Activated naive CD8-positive, alpha-beta T cell treated with anti-CD3 and anti-CD28 coated beads for 36 hours (primary cell): ENCODE data around the gene JUP. TPM values are rescaled to one million over a fixed set of nuclear protein-coding genes. Genes with fewer than 3 reads are reported as not detected.
"Not testable (repeated sequence)": the region's sequence is repeated elsewhere in the genome, so short reads cannot be mapped to it uniquely, and the experiment has no call there.

Experiments
- DNase-seq: peaks from one replicate; pipeline ENCODE4 v3.0.0; 2021
- H3K27ac Mint-ChIP-seq: one replicate; pipeline ENCODE4 v1.8.0; 2022; ENCODE audit warnings: mild to moderate bottlenecking, moderate library complexity, mixed read lengths
- H3K27me3 Mint-ChIP-seq: one replicate; pipeline ENCODE4 v1.8.0; 2022; ENCODE audit warnings: mild to moderate bottlenecking, mixed read lengths
- H3K36me3 Mint-ChIP-seq: one replicate; pipeline ENCODE4 v1.8.0; 2021; ENCODE audit warnings: mild to moderate bottlenecking, mixed read lengths
- H3K4me1 Mint-ChIP-seq: one replicate; pipeline ENCODE4 v1.8.0; 2021; ENCODE audit warnings: mixed read lengths
- H3K4me3 Mint-ChIP-seq: one replicate; pipeline ENCODE4 v1.8.0; 2022; ENCODE audit warnings: mild to moderate bottlenecking, moderate library complexity, mixed read lengths
- H3K9me3 Mint-ChIP-seq: one replicate; pipeline ENCODE4 v1.8.0; 2022; ENCODE audit warnings: mixed read lengths
- total RNA-seq, 2 experiments: library from RNA; stranded (reverse); gene quantifications; one replicate each; pipeline ENCODE4 v1.2.3, GENCODE V29; 2021

The JUP gene
- total RNA-seq, 2 experiments from 2014 or later: 2.7 to 3.7 TPM

DNA sequence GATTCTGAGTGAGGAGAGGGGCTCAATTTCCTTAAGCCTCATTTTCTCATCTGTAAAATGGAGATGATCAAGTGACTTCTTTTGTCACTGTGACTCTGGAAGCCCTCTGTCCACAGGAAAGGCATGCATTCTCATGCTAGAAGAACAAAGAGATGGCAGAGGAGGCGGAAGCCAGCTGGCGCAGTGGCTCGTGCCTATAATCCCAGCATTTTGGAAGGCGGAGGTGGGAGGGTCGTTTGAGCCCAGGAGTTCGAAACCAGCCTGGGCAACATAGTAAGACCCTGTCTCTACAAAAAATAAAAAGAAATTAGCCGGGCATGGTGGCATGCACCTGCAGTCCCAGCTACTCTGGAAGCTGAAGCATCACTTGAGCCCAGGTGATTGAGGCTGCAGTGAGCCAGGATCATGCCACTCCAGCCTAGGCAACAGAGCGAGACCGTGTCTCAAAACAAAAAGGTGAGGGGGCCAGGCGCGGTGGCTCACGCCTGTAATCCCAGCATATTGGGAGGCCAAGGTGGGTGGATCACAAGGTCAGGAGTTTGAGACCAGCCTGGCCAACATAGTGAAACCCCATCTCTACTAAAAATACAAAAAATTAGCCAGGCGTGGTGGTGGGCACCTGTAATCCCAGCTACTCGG, 10.1 kb downstream of the JUP start:
- not testable (repeated sequence) for DNase-seq, H3K4me3 Mint-ChIP-seq, H3K4me1 Mint-ChIP-seq, H3K27ac Mint-ChIP-seq, H3K27me3 Mint-ChIP-seq, H3K9me3 Mint-ChIP-seq, H3K36me3 Mint-ChIP-seq

GRCh38 chr17:41775394-41776226, 10.9 kb downstream of the JUP start:
- Mint-ChIP-seq H3K4me1 (peaks cover 2% of the 10 kb centered on the region), H3K9me3 (no peaks in the 10 kb centered on the region), H3K36me3 (no peaks in the 10 kb centered on the region), H3K27me3 (no peaks in the 10 kb centered on the region), H3K4me3 (no peak overlapping the region), H3K27ac (no peak overlapping the region)
- DNase-seq: no peak

GRCh38 chr17:41773731-41774193, 12.7 kb downstream of the JUP start:
- DNase-seq: no peak
- Mint-ChIP-seq H3K4me3 (no peak overlapping the region), H3K27me3 (no peaks in the 10 kb centered on the region), H3K4me1 (peaks cover 2% of the 10 kb centered on the region), H3K27ac (no peak overlapping the region), H3K36me3 (no peaks in the 10 kb centered on the region), H3K9me3 (no peaks in the 10 kb centered on the region)

DNA sequence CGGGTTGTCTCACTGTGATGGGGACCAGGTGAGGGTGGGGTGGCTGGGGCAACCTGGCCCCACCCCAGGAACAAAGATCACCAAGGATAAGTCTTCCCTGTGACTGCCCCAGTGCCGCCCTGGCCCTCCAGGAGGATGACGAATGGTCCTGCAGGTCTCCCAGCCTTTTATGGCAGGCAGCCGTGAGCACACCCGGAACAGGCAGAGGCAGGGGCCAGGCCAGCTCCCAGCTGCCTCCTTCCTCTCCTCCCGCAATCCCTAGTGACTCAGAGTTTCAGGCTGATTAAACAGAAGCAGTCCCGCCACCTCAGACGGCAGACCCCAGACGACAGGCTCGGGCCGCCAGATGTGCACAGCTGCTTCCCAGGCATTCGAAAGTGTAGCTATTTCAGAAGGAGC, 13.3 kb downstream of the JUP start:
- H3K27ac Mint-ChIP-seq: no peak overlapping the region
- no peaks in the 10 kb centered on the region for H3K36me3 Mint-ChIP-seq
- DNase-seq: no peak
- H3K4me3 Mint-ChIP-seq: no peak overlapping the region
- peaks cover 2% of the 10 kb centered on the region for H3K4me1 Mint-ChIP-seq
- no peaks in the 10 kb centered on the region for H3K27me3 Mint-ChIP-seq
- no peaks in the 10 kb centered on the region for H3K9me3 Mint-ChIP-seq

DNA sequence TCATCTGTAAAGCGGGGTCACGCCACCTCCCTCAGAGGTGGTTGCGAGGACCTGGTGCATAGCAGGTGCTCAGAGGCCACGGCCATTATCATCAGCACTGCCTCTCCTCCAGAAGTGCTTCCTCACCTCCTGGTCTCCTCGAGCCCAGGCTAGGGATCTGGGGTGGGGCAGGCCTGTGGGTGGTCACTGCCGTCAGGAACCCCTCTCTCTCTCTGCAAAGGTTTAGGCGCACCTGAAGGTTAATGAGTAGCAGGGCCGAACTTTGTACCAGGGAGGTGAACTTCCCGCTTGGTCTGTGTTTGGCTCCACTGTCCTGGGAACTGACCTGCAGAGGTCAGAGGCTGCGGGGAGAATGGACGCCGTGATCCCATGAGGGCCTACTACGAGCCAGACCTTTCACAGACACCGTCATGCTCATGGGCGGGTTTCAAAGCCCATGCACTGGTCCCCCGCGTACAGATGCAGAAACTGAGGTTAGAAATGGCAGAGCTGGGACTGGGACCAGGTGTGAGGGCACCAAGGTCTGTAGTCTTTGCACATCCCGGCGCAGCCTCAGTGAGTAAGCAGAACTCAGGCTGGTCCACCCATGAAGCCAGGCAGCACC, 13.8 kb downstream of the JUP start:
- Mint-ChIP-seq H3K27ac (no peak overlapping the region), H3K9me3 (no peaks in the 10 kb centered on the region), H3K4me3 (no peak overlapping the region), H3K36me3 (no peaks in the 10 kb centered on the region), H3K4me1 (peaks cover 2% of the 10 kb centered on the region), H3K27me3 (no peaks in the 10 kb centered on the region)
- no peak for DNase-seq

- DNase-seq: no peak
- H3K4me3 Mint-ChIP-seq: no peak overlapping the region
- no peak overlapping the region for H3K27ac Mint-ChIP-seq
- no peaks in the 10 kb centered on the region for H3K27me3 Mint-ChIP-seq
- no peaks in the 10 kb centered on the region for H3K36me3 Mint-ChIP-seq
- H3K9me3 Mint-ChIP-seq: no peaks in the 10 kb centered on the region
- peaks cover 2% of the 10 kb centered on the region for H3K4me1 Mint-ChIP-seq
These were observed 14.3 kb downstream of the JUP start for GRCh38 chr17:41772218-41772585.

- peak overlapping the region; percentile 41 for H3K4me3 Mint-ChIP-seq
- no peak for DNase-seq
- H3K36me3 Mint-ChIP-seq: no peaks in the 10 kb centered on the region
- peaks cover 2% of the 10 kb centered on the region for H3K4me1 Mint-ChIP-seq
- no peak overlapping the region for H3K27ac Mint-ChIP-seq
- H3K9me3 Mint-ChIP-seq: no peaks in the 10 kb centered on the region
- H3K27me3 Mint-ChIP-seq: no peaks in the 10 kb centered on the region
These were observed 14.9 kb downstream of the JUP start for GRCh38 chr17:41771389-41772206.

DNA sequence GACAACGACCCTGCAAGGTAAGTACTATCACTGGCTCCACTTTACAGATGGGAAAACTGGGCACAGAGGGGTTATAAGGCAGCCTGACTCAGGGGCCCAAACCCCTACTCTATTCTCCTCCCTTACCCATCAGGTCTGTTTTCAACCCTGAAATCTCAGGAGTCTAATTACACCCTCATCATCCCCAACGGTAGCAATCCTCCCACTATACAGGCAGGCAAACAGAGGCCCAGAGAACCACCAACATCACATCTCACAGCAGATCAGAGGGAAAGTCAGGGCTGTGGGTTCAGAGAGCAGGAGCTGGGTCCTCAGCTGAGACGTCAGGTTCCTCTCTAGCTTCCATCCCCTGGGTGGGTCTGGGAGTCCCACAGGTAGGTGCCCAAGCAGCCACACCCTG, 16.5 kb downstream of the JUP start:
- Mint-ChIP-seq H3K9me3 (no peaks in the 10 kb centered on the region), H3K4me1 (peaks cover 2% of the 10 kb centered on the region), H3K27ac (peak overlapping the region; percentile 52), H3K4me3 (no peak overlapping the region), H3K27me3 (no peaks in the 10 kb centered on the region), H3K36me3 (no peaks in the 10 kb centered on the region)
- DNase-seq: no peak

- Mint-ChIP-seq H3K27me3 (no peaks in the 10 kb centered on the region), H3K9me3 (no peaks in the 10 kb centered on the region), H3K4me3 (no peak overlapping the region), H3K4me1 (peaks cover 2% of the 10 kb centered on the region), H3K36me3 (no peaks in the 10 kb centered on the region), H3K27ac (no peak overlapping the region)
- no peak for DNase-seq
These were observed 17.1 kb downstream of the JUP start for GRCh38 chr17:41769346-41769862.

GRCh38 chr17:41768682-41769288, 17.7 kb downstream of the JUP start:
- DNase-seq: no peak
- no peaks in the 10 kb centered on the region for H3K36me3 Mint-ChIP-seq

GRCh38 chr17:41767324-41768042, 19.0 kb downstream of the JUP start:
- H3K27ac Mint-ChIP-seq: no peak overlapping the region

More at GRCh38 chr17:41768682-41769288, 17.7 kb downstream of the JUP start:
- Mint-ChIP-seq H3K9me3 (no peaks in the 10 kb centered on the region), H3K4me3 (no peak overlapping the region), H3K27ac (no peak overlapping the region), H3K4me1 (peaks cover 2% of the 10 kb centered on the region), H3K27me3 (no peaks in the 10 kb centered on the region)

GRCh38 chr17:41766135-41766534, 20.4 kb downstream of the JUP start:
- Mint-ChIP-seq H3K27me3 (no peaks in the 10 kb centered on the region), H3K27ac (no peak overlapping the region), H3K4me1 (no peaks in the 10 kb centered on the region), H3K4me3 (no peak overlapping the region), H3K36me3 (no peaks in the 10 kb centered on the region), H3K9me3 (no peaks in the 10 kb centered on the region)
- DNase-seq: no peak

More at GRCh38 chr17:41767324-41768042, 19.0 kb downstream of the JUP start:
- Mint-ChIP-seq H3K4me1 (peaks cover 2% of the 10 kb centered on the region), H3K27me3 (no peaks in the 10 kb centered on the region), H3K4me3 (no peak overlapping the region), H3K9me3 (no peaks in the 10 kb centered on the region), H3K36me3 (no peaks in the 10 kb centered on the region)
- no peak for DNase-seq

- Mint-ChIP-seq H3K27ac (no peak overlapping the region), H3K27me3 (no peaks in the 10 kb centered on the region), H3K4me3 (no peak overlapping the region), H3K36me3 (no peaks in the 10 kb centered on the region), H3K9me3 (no peaks in the 10 kb centered on the region), H3K4me1 (no peaks in the 10 kb centered on the region)
- no peak for DNase-seq
These were observed 23.2 kb downstream of the JUP start for GRCh38 chr17:41763327-41763726.

DNA sequence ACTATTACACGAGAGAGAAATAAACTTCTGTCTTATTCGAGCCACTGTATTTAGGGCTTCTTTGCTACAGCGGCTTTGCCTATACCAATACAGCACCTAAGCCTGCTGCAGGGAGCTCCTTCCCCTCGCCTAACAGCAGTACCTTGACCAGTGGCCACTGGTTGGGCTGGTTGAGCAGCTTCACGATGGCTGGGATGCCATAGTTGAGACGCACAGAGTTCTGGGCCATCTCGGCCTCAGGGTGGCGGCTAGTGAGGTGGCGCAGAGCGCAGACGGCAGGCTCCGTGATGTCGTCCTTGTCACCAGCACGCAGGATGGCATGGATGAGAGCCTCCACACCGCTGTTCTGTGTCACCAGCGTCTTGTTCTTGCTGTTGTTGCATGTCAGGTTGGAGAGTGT, 23.7 kb downstream of the JUP start:
- Mint-ChIP-seq H3K27me3 (no peaks in the 10 kb centered on the region), H3K9me3 (no peaks in the 10 kb centered on the region), H3K4me3 (no peak overlapping the region), H3K4me1 (no peaks in the 10 kb centered on the region), H3K36me3 (no peaks in the 10 kb centered on the region), H3K27ac (no peak overlapping the region)
- DNase-seq: no peak
